H1 (cell line): ENCODE results near the gene SLFN5. TPM values are rescaled to one million over a fixed set of nuclear protein-coding genes. Genes with fewer than 3 reads are reported as not detected.

Source experiments
- CTCF ChIA-PET: fragments of 300-600 bp; sonication (Branson Sonifier 250); formaldehyde crosslinking; loops from one replicate; lab custom pipeline; 2021; ENCODE audit not compliant: partially characterized antibody; lab: Charles Lee
- POLR2A ChIA-PET: fragments of 300-600 bp; sonication (Branson Sonifier 250); formaldehyde crosslinking; loops from one replicate; lab custom pipeline; 2021; ENCODE audit warnings: inconsistent platforms; ENCODE audit not compliant: partially characterized antibody; lab: Charles Lee
- DNase-seq, 2 experiments: peaks; one replicate each; pipeline versions ENCODE4 v3.0.0 to v3.0.0-alpha.2; 2010 to 2022; ENCODE audit warnings: low spot score in 2 of 2, low read depth in 1 of 2, mixed read lengths in 1 of 2
- FAIRE-seq: peaks from 2 replicates; lab custom pipeline; 2011; peaks lifted over from hg19 to GRCh38; lab: Jason Lieb, UNC
- H2AFZ ChIP-seq: 2 replicates; pipeline ENCODE4 v1.8.1; 2012; ENCODE audit warnings: low read length, inconsistent platforms
- H2AK5ac ChIP-seq: 2 replicates; pipeline ENCODE4 v1.6.1; 2013; ENCODE audit warnings: low read depth, low read length
- H2BK120ac ChIP-seq: replicated peaks from 2 replicates; pipeline ENCODE3; 2013; ENCODE audit warnings: low read depth, low read length, inconsistent platforms
- H2BK12ac ChIP-seq: 2 replicates; pipeline ENCODE4 v1.6.1; 2013; ENCODE audit warnings: low read depth, low read length
- H2BK15ac ChIP-seq: 2 replicates; pipeline ENCODE4 v1.6.1; 2013; ENCODE audit warnings: low read length
- H2BK20ac ChIP-seq: 2 replicates; pipeline ENCODE4 v1.6.1; 2013; ENCODE audit warnings: low read length
- H2BK5ac ChIP-seq: 2 replicates; pipeline ENCODE4 v1.6.1; 2013; ENCODE audit warnings: low read depth, low read length
- H3K14ac ChIP-seq: 2 replicates; pipeline ENCODE4 v1.6.1; 2013; ENCODE audit warnings: inconsistent platforms; ENCODE audit not compliant: insufficient read length
- H3K18ac ChIP-seq: 2 replicates; pipeline ENCODE4 v1.6.1; 2013; ENCODE audit warnings: low read length; ENCODE audit errors: extremely low read depth
- H3K23ac ChIP-seq: 2 replicates; pipeline ENCODE4 v1.6.1; 2013; ENCODE audit warnings: inconsistent platforms; ENCODE audit not compliant: insufficient read length
- H3K23me2 ChIP-seq: 2 replicates; pipeline ENCODE4 v1.6.1; 2013; ENCODE audit warnings: low read depth, low read length
- H3K27ac ChIP-seq: 2 replicates; pipeline ENCODE4 v1.6.1; 2011; ENCODE audit warnings: low read depth, low read length, inconsistent platforms
- H3K27me3 ChIP-seq, 4 experiments: replicated peaks in 1 of 4; 1 replicate in 1 of 4; 2 replicates in 3 of 4; pipeline versions ENCODE4 v1.6.1 to v1.8.1; 2011 to 2013; ENCODE audit warnings: low read length in 3 of 4, mild to moderate bottlenecking in 3 of 4, inconsistent platforms in 2 of 4, mixed read lengths in 2 of 4, moderate library complexity in 1 of 4; ENCODE audit not compliant: control insufficient read depth in 3 of 4, insufficient read depth in 3 of 4; ENCODE audit errors: extremely low read depth in 1 of 4
- H3K36me3 ChIP-seq, 4 experiments: 2 replicates each; pipeline versions ENCODE4 v1.6.1 to v1.8.1; 2011 to 2013; ENCODE audit warnings: mild to moderate bottlenecking in 4 of 4, low read length in 3 of 4, moderate library complexity in 2 of 4, control low read depth in 1 of 4, inconsistent platforms in 1 of 4; ENCODE audit not compliant: insufficient read depth in 4 of 4, control insufficient read depth in 2 of 4
- H3K4ac ChIP-seq: replicated peaks from 2 replicates; pipeline ENCODE3; 2013; ENCODE audit warnings: low read length, low read depth, mixed read lengths, inconsistent platforms; ENCODE audit not compliant: insufficient read length
- H3K4me1 ChIP-seq, 4 experiments: replicated peaks in 1 of 4; 1 replicate in 1 of 4; 2 replicates in 3 of 4; pipeline versions ENCODE4 v1.6.1 to v1.8.1; 2011 to 2013; ENCODE audit warnings: low read length in 3 of 4, inconsistent platforms in 2 of 4, mixed read lengths in 1 of 4; ENCODE audit not compliant: insufficient read depth in 4 of 4, control insufficient read depth in 3 of 4
- H3K4me2 ChIP-seq, 2 experiments: 2 replicates each; pipeline versions ENCODE4 v1.6.1 to v1.8.1; 2011 to 2013; ENCODE audit warnings: low read depth in 2 of 2, low read length in 2 of 2, control low read depth in 1 of 2, inconsistent platforms in 1 of 2, mild to moderate bottlenecking in 1 of 2; ENCODE audit not compliant: insufficient read depth in 1 of 2
- H3K4me3 ChIP-seq, 4 experiments: fragments of 200-600, 300-600 bp in 1 of 4; sonication (generic), shearing (Covaris generic), sonication (Bioruptor Twin) in 1 of 4; 2 replicates each; pipeline versions ENCODE4 v1.5.1 to v1.8.1; 2011 to 2016; ENCODE audit warnings: low read length in 4 of 4, low read depth in 3 of 4, control low read depth in 2 of 4, inconsistent platforms in 2 of 4, mild to moderate bottlenecking in 2 of 4, mixed read lengths in 1 of 4, moderate library complexity in 1 of 4; ENCODE audit not compliant: insufficient read depth in 2 of 4; ENCODE audit errors: extremely low read depth in 1 of 4
- H3K56ac ChIP-seq: replicated peaks from 2 replicates; pipeline ENCODE3; 2013; ENCODE audit warnings: low read depth, mild to moderate bottlenecking, mixed read lengths, low read length, inconsistent platforms; ENCODE audit not compliant: insufficient read length
- H3K79me1 ChIP-seq: 2 replicates; pipeline ENCODE4 v1.6.1; 2013; ENCODE audit warnings: low read depth, low read length, control low read depth
- H3K79me2 ChIP-seq, 2 experiments: 2 replicates each; pipeline versions ENCODE4 v1.6.1 to v1.8.1; 2012 to 2013; ENCODE audit warnings: low read length in 2 of 2, mild to moderate bottlenecking in 2 of 2, inconsistent platforms in 1 of 2; ENCODE audit not compliant: insufficient read depth in 2 of 2, control insufficient read depth in 1 of 2
- H3K9ac ChIP-seq, 4 experiments: replicated peaks in 1 of 4; 1 replicate in 1 of 4; 2 replicates in 3 of 4; pipeline versions ENCODE4 v1.6.1 to v1.8.1; 2011 to 2013; ENCODE audit warnings: low read depth in 3 of 4, low read length in 3 of 4, control low read depth in 2 of 4, mild to moderate bottlenecking in 2 of 4, moderate library complexity in 2 of 4, inconsistent platforms in 1 of 4; ENCODE audit errors: extremely low read depth in 1 of 4
- H3K9me3 ChIP-seq, 2 experiments: 2 replicates each; pipeline versions ENCODE4 v1.6.1 to v1.8.1; 2012 to 2013; ENCODE audit warnings: mild to moderate bottlenecking in 2 of 2, moderate library complexity in 2 of 2, control low read depth in 1 of 2, inconsistent platforms in 1 of 2, low read depth in 1 of 2, low read length in 1 of 2, mixed read lengths in 1 of 2; ENCODE audit not compliant: insufficient read depth in 2 of 2
- H4K20me1 ChIP-seq, 2 experiments: replicated peaks in 1 of 2; 2 replicates each; pipeline versions ENCODE3 to v1.8.1; 2011 to 2013; ENCODE audit warnings: inconsistent platforms in 2 of 2, low read length in 2 of 2, mild to moderate bottlenecking in 1 of 2; ENCODE audit not compliant: insufficient read depth in 2 of 2, control insufficient read depth in 1 of 2
- H4K5ac ChIP-seq: 2 replicates; pipeline ENCODE4 v1.6.1; 2013; ENCODE audit warnings: low read length, low read depth, mixed read lengths, inconsistent platforms; ENCODE audit not compliant: insufficient read length
- H4K8ac ChIP-seq: 2 replicates; pipeline ENCODE4 v1.8.0; 2013; ENCODE audit warnings: mild to moderate bottlenecking, moderate library complexity, low read length, inconsistent platforms; ENCODE audit not compliant: insufficient read depth; ENCODE audit errors: extremely low read depth
- H4K91ac ChIP-seq: replicated peaks from 2 replicates; pipeline ENCODE3; 2013; ENCODE audit warnings: low read length, mixed read lengths, inconsistent platforms; ENCODE audit not compliant: insufficient read length
- ASH2L ChIP-seq: fragments of 200-600, 300-600 bp; sonication (generic); IDR thresholded peaks from one replicate; pipeline ENCODE4 v1.7.1; 2017; ENCODE audit warnings: low read length
- ATF2 ChIP-seq: IDR thresholded peaks from 2 replicates; pipeline ENCODE4 v1.6.1; 2012; ENCODE audit warnings: low read length, inconsistent platforms
- CTBP2 ChIP-seq: IDR thresholded peaks from 2 replicates; pipeline ENCODE4 v1.7.0; 2011; ENCODE audit warnings: borderline replicate concordance, mild to moderate bottlenecking, moderate library complexity, mixed read lengths, low read length; ENCODE audit not compliant: insufficient read depth, insufficient read length
- SP2 ChIP-seq: IDR thresholded peaks from 2 replicates; pipeline ENCODE4 v1.6.1; 2012; ENCODE audit warnings: mild to moderate bottlenecking, low read length, inconsistent platforms
- ZNF274 ChIP-seq: IDR thresholded peaks from 2 replicates; pipeline ENCODE4 v1.7.0; 2012; ENCODE audit warnings: low read length, borderline replicate concordance; ENCODE audit errors: extremely low read depth
- whole genome bisulfite sequencing, 2 experiments: shearing (Covaris generic) in 1 of 2; methylation state at CpG; one replicate each; pipeline versions ENCODE4 v1.1.6 to v1.1.7; 2013 to 2015; ENCODE audit warnings: low lambda C conversion rate in 2 of 2, mixed read lengths in 2 of 2, inconsistent platforms in 1 of 2, low coverage in 1 of 2, missing lambda C conversion rate in 1 of 2; ENCODE audit not compliant: insufficient replicate concordance in 2 of 2, insufficient coverage in 1 of 2, insufficient read length in 1 of 2; ENCODE audit errors: extremely low coverage in 1 of 2, missing lambda C conversion rate in 1 of 2; 5-methylcytosine and 5-hydroxymethylcytosine counted together
- polyA plus RNA-seq, 7 experiments: library from polyadenylated mRNA; depleted of rRNA in 3 of 7; stranded (reverse) in 5 of 7; unstranded in 2 of 7; fragments of >200 nt in 5 of 7; fragments of 200-250 nt in 2 of 7; gene quantifications; 1 replicate in 5 of 7; 2 replicates in 1 of 7; 4 replicates in 1 of 7; pipeline versions ENCODE4 v1.2.1 to v1.2.3, GENCODE V29; 2011 to 2013; ENCODE audit warnings: missing spikeins in 2 of 7, mixed read lengths in 2 of 7
- total RNA-seq: library from RNA; stranded (reverse); fragmentation: NEBNext Ultra II Directional; extraction: Animal tissue kit (Norgen Biotek cat#: 25700); gene quantifications from 2 replicates; pipeline ENCODE4 v1.2.1, GENCODE V29; 2021

SLFN5 gene
- total and polyA plus RNA-seq, 2 of the 8 experiments (the other 6 are each of a cell fraction or from before 2014, with no cell fraction given): 0.86 to 3.0 TPM

- Histone ChIP-seq H4K8ac (no peak overlapping the region), H3K18ac (no peak overlapping the region), H3K23me2 (no peaks in the 10 kb centered on the region), H3K56ac (no peak overlapping the region), H4K5ac (no peak overlapping the region), H3K9me3 (no peaks in the 10 kb centered on the region), H2BK5ac (no peak overlapping the region), H3K36me3 (no peaks in the 10 kb centered on the region), H3K4me3 (no peak overlapping the region), H4K91ac (no peak overlapping the region), H2AK5ac (no peak overlapping the region), H3K9ac (no peak overlapping the region), H2BK120ac (no peak overlapping the region), H4K20me1 (no peaks in the 10 kb centered on the region), H3K23ac (no peak overlapping the region), H2BK15ac (no peak overlapping the region), H3K4me2 (no peak overlapping the region), H3K27ac (no peak overlapping the region), H3K27me3 (no peaks in the 10 kb centered on the region), H3K4me1 (no peaks in the 10 kb centered on the region), H3K14ac (no peak overlapping the region), H3K4ac (no peak overlapping the region), H3K79me2 (no peaks in the 10 kb centered on the region), H2BK20ac (no peak overlapping the region), H2AFZ (no peak overlapping the region), H3K79me1 (no peaks in the 10 kb centered on the region), H2BK12ac (no peak overlapping the region)
- ChIA-PET CTCF (interaction anchor here (1.2 kb wide), 1 partner anchor 26 kb away, joined by 4 read pairs; no protein-coding TSS in a partner anchor), POLR2A (interaction anchor here (1.1 kb wide), 1 partner anchor 82 kb away, joined by 3 read pairs; no protein-coding TSS in a partner anchor)
- no peak for FAIRE-seq
- TF ChIP-seq ATF2 (no peak), SP2 (no peak), CTBP2 (no peak), ZNF274 (no peak), ASH2L (no peak)
- WGBS, 2 experiments: 91% methylated on average over 4 of the region's 4 CpGs; no CpG with 5 or more reads in 1 of the 2 experiments
- DNase-seq: no peak
Measured at GRCh38 chr17:35212668-35213067, 30.2 kb upstream of the SLFN5 start.
